Measurements from ENCODE around the gene C12orf42. TPM values are rescaled to one million over a fixed set of nuclear protein-coding genes. Genes with fewer than 3 reads are reported as not detected.

The C12orf42 gene
- total and polyA plus RNA-seq, 2 donors (not counting 1 experiment from before 2014, with no cell fraction given) = 25.6 to 138 TPM

- no peak overlapping the region for H3K4me3 ChIP-seq (ENCODE audit: control extremely low read depth in 1 of 5, extremely low read depth in 1 of 5, insufficient read depth in 1 of 5, low read depth in 2 of 5, low read length in 4 of 5)
- no peak for DNase-seq
- H3K4me2 ChIP-seq (replicated peaks; ENCODE audit: low read depth, low read length, poor library complexity, severe bottlenecking) = no peak overlapping the region
- Mint-ChIP-seq H3K4me3 (no peak overlapping the region), H3K4me1 (peaks cover 13% of the 10 kb centered on the region), H3K27ac (no peak overlapping the region), H3K9me3 (ENCODE audit: insufficient read depth) (peaks cover 4% of the 10 kb centered on the region), H3K27me3 (no peaks in the 10 kb centered on the region)
- POLR2A ChIA-PET = no interaction called here
- H3K9me3 ChIP-seq (ENCODE audit: control extremely low read depth in 1 of 3, control insufficient read depth in 2 of 3, insufficient read depth in 1 of 3, low read length in 2 of 3) = peaks cover 0 to 11% (median 9%) of the 10 kb centered on the region in 3 donors
- ATAC-seq (ENCODE audit: low read depth) = no peak
- no peaks in the 10 kb centered on the region for H4K20me1 ChIP-seq (ENCODE audit: control insufficient read depth, insufficient read depth, low read length, poor library complexity, severe bottlenecking)
- TF ChIP-seq EZH2 (IDR thresholded peaks at IDR 0.05; ENCODE audit: borderline replicate concordance, insufficient read depth, low read depth, low read length, poor library complexity, severe bottlenecking) = no peak
- no peak for TF ChIP-seq CTCF (IDR thresholded peaks at IDR 0.05)
- no peaks in the 10 kb centered on the region for H3K36me3 ChIP-seq (replicated peaks in 1 of 2; ENCODE audit: control extremely low read depth in 1 of 2, control insufficient read depth in 1 of 2, extremely low read depth in 1 of 2, insufficient read depth in 2 of 2, low read length in 1 of 2)
- H3K4me1 ChIP-seq (ENCODE audit: control insufficient read depth in 2 of 2, insufficient read depth in 2 of 2, low read length in 2 of 2) = peaks cover 4 to 8% of the 10 kb centered on the region in 2 donors
- no CpG with 5 or more reads among the region's 3 CpGs for WGBS (ENCODE audit: insufficient coverage)
- intact Hi-C loops (cut with micrococcal nuclease) = no loop called here
- no peaks in the 10 kb centered on the region for H3K27me3 ChIP-seq (replicated peaks in 1 of 4; ENCODE audit: control extremely low read depth in 1 of 4, control insufficient read depth in 3 of 4, insufficient read depth in 4 of 4, low read length in 3 of 4)
- H3K79me2 ChIP-seq (ENCODE audit: control insufficient read depth, insufficient read depth, low read length) = no peaks in the 10 kb centered on the region
- H3K9ac ChIP-seq (ENCODE audit: low read length) = no peak overlapping the region
- H2AFZ ChIP-seq (ENCODE audit: insufficient read depth, low read depth, low read length, poor library complexity, severe bottlenecking) = no peak overlapping the region
- CTCF ChIA-PET = interaction anchor here (1.4 kb wide), 1 partner anchor 31 kb away, joined by 4 read pairs; no protein-coding TSS in a partner anchor
- H3K27ac ChIP-seq (ENCODE audit: low read length in 2 of 2) = no peak overlapping the region
These were observed 21.4 kb upstream of the C12orf42 start for GRCh38 chr12:103517161-103517560.

GRCh38 chr12:103515341-103515740, 19.6 kb upstream of the C12orf42 start:
- POLR2A ChIA-PET = no interaction called here
- Histone ChIP-seq H3K36me3 (replicated peaks in 1 of 2; ENCODE audit: control extremely low read depth in 1 of 2, control insufficient read depth in 1 of 2, extremely low read depth in 1 of 2, insufficient read depth in 2 of 2, low read length in 1 of 2) (no peaks in the 10 kb centered on the region), H3K79me2 (ENCODE audit: control insufficient read depth, insufficient read depth, low read length) (no peaks in the 10 kb centered on the region), H2AFZ (ENCODE audit: insufficient read depth, low read depth, low read length, poor library complexity, severe bottlenecking) (no peak overlapping the region), H3K9me3 (ENCODE audit: control extremely low read depth in 1 of 3, control insufficient read depth in 2 of 3, insufficient read depth in 1 of 3, low read length in 2 of 3) (peaks cover 0 to 11% (median 9%) of the 10 kb centered on the region in 3 donors), H3K27me3 (replicated peaks in 1 of 4; ENCODE audit: control extremely low read depth in 1 of 4, control insufficient read depth in 3 of 4, insufficient read depth in 4 of 4, low read length in 3 of 4) (no peaks in the 10 kb centered on the region), H3K4me2 (replicated peaks; ENCODE audit: low read depth, low read length, poor library complexity, severe bottlenecking) (no peak overlapping the region), H3K9ac (ENCODE audit: low read length) (no peak overlapping the region), H4K20me1 (ENCODE audit: control insufficient read depth, insufficient read depth, low read length, poor library complexity, severe bottlenecking) (no peaks in the 10 kb centered on the region), H3K4me3 (ENCODE audit: control extremely low read depth in 1 of 5, extremely low read depth in 1 of 5, insufficient read depth in 1 of 5, low read depth in 2 of 5, low read length in 4 of 5) (no peak overlapping the region), H3K27ac (ENCODE audit: low read length in 2 of 2) (no peak overlapping the region), H3K4me1 (ENCODE audit: control insufficient read depth in 2 of 2, insufficient read depth in 2 of 2, low read length in 2 of 2) (peaks cover 4 to 8% of the 10 kb centered on the region in 2 donors)
- H3K27me3 Mint-ChIP-seq = peaks cover 4% of the 10 kb centered on the region
- DNase-seq = no peak
- no peak for TF ChIP-seq EZH2 (IDR thresholded peaks at IDR 0.05; ENCODE audit: borderline replicate concordance, insufficient read depth, low read depth, low read length, poor library complexity, severe bottlenecking)
- TF ChIP-seq CTCF (IDR thresholded peaks at IDR 0.05) = no peak
- H3K27ac Mint-ChIP-seq = no peak overlapping the region
- intact Hi-C loops (cut with micrococcal nuclease) = no loop called here
- peaks cover 13% of the 10 kb centered on the region for H3K4me1 Mint-ChIP-seq
- CTCF ChIA-PET = interaction anchor here (0.7 kb wide), 1 partner anchor 632 kb away, joined by 3 read pairs; no protein-coding TSS in a partner anchor
- no peak overlapping the region for H3K4me3 Mint-ChIP-seq
- no peak for ATAC-seq (ENCODE audit: low read depth)
- no peaks in the 10 kb centered on the region for H3K9me3 Mint-ChIP-seq (ENCODE audit: insufficient read depth)
